Gastrocnemius medialis (tissue), 4 donors: ENCODE measurements around the gene CAMK4. TPM values are rescaled to one million over a fixed set of nuclear protein-coding genes. Genes with fewer than 3 reads are reported as not detected.

Experiments
- ATAC-seq, 2 donors: fragments of 150-250 bp; one replicate each; pipeline ENCODE4 v1.9.1; 2016
- DNase-seq, 2 donors: peaks; one replicate each; pipeline ENCODE4 v3.0.0-alpha.2; 2019
- H3K27ac ChIP-seq, 4 donors: fragments of 200-600 bp; sonication (generic); 1 replicate in 1 of 4; 2 replicates in 3 of 4; pipeline ENCODE4 v1.5.1; 2016 to 2018; ENCODE audit warnings: mild to moderate bottlenecking in 2 of 4, moderate library complexity in 1 of 4
- H3K27me3 ChIP-seq, 3 donors: fragments of 200-600 bp; sonication (generic) in 2 of 3; 1 replicate in 1 of 3; 2 replicates in 2 of 3; pipeline versions ENCODE4 v1.5.1 to v1.6.0; 2016 to 2019; ENCODE audit warnings: mild to moderate bottlenecking in 1 of 3, moderate library complexity in 1 of 3
- H3K36me3 ChIP-seq, 2 donors: fragments of 200-600 bp; sonication (generic) in 1 of 2; one replicate each; pipeline ENCODE4 v1.5.1; 2017 to 2018
- H3K4me1 ChIP-seq, 2 donors: fragments of 200-600 bp; sonication (generic) in 1 of 2; one replicate each; pipeline ENCODE4 v1.5.1; 2016 to 2017; ENCODE audit warnings: mild to moderate bottlenecking in 2 of 2
- H3K4me3 ChIP-seq, 4 donors: fragments of 200-600 bp; sonication (generic) in 3 of 4; 1 replicate in 1 of 4; 2 replicates in 3 of 4; pipeline ENCODE4 v1.5.1; 2016 to 2019; ENCODE audit warnings: mild to moderate bottlenecking in 2 of 4
- H3K9me3 ChIP-seq, 3 donors: fragments of 200-600 bp; sonication (generic) in 2 of 3; 1 replicate in 1 of 3; 2 replicates in 2 of 3; pipeline ENCODE4 v1.5.1; 2016 to 2019
- CTCF ChIP-seq, 5 experiments: fragments of 450-650 bp in 3 of 5; fragments of 200-600 bp in 2 of 5; sonication (generic) in 2 of 5; IDR thresholded peaks in 4 of 5; conservative IDR thresholded peaks in 1 of 5; 1 replicate in 4 of 5; 2 replicates in 1 of 5; pipeline ENCODE4 v1.5.1; 2016 to 2019; ENCODE audit warnings: antibody characterized with exemption in 5 of 5, mild to moderate bottlenecking in 3 of 5, moderate library complexity in 3 of 5
- POLR2A ChIP-seq, 2 donors: fragments of 450-650 bp; IDR thresholded peaks; one replicate each; pipeline ENCODE4 v1.6.1; 2017; ENCODE audit warnings: antibody characterized with exemption in 2 of 2, mild to moderate bottlenecking in 2 of 2, moderate library complexity in 2 of 2
- in situ Hi-C, 4 donors: fragments of 200-750 bp; cut with MboI; loops; one replicate each; pipeline versions ENCODE4 v1.15.0 to v1.8.0; 2017; ENCODE audit warnings: low sequenced_read_pairs in 4 of 4
- intact Hi-C: fragments of 100-400 bp; cut with DNase I; formaldehyde crosslinking; loops from one replicate; pipeline ENCODE4 v1.15.1; 2023; ENCODE audit warnings: low total_unique reads
- total RNA-seq, 4 donors: library from RNA; depleted of rRNA; stranded (reverse); fragments of >200 nt; gene quantifications; one replicate each; pipeline versions ENCODE4 v1.1.0 to v1.2.3, GENCODE V29; 2016

CAMK4 gene
- total RNA-seq, 4 donors from 2014 or later: 0.27 to 1.0 (median 0.72) TPM

GRCh38 chr5:111478266-111478665 is 254.1 kb downstream of the CAMK4 start:
- no peaks in the 10 kb centered on the region for H3K36me3 ChIP-seq
- in situ Hi-C loops (no loop called here), intact Hi-C loops (no loop called here)
- no peak overlapping the region for H3K27ac ChIP-seq
- no peaks in the 10 kb centered on the region for H3K9me3 ChIP-seq
- H3K4me1 ChIP-seq: no peaks in the 10 kb centered on the region
- no peak for ATAC-seq
- no peak overlapping the region for H3K4me3 ChIP-seq
- TF ChIP-seq CTCF (IDR thresholded peaks at IDR 0.05 in 4 of 5, conservative IDR thresholded peaks at IDR 0.05 in 1 of 5): no peak
- no peaks in the 10 kb centered on the region for H3K27me3 ChIP-seq
- no peak for DNase-seq

GRCh38 chr5:111478898-111479297 is 254.7 kb downstream of the CAMK4 start:
- in situ Hi-C loops: no loop called here
- TF ChIP-seq CTCF (IDR thresholded peaks at IDR 0.05 in 4 of 5, conservative IDR thresholded peaks at IDR 0.05 in 1 of 5) (no peak), POLR2A (IDR thresholded peaks at IDR 0.05) (no peak)

DNA sequence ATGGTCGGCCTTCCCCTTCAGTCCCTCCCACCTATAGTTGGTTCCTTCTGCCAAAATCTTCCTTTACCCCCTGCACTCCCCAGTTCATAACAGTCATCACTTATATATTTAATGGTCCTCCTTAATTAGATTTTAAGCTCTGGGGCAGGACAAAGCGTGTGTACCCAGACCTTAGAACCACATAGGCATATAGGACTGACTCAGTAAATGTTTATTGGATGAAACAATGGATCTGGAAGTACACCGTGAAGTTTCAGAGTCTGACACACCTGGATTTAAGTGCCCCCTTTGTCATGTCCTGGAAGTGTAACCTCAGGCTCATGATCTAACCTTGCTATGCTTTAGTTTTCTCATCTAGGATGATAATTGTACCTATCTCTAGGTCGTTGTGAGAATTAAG is 256.2 kb downstream of the CAMK4 start:
- Histone ChIP-seq H3K4me3 (no peak overlapping the region), H3K27me3 (no peaks in the 10 kb centered on the region), H3K4me1 (no peaks in the 10 kb centered on the region), H3K9me3 (no peaks in the 10 kb centered on the region), H3K36me3 (no peaks in the 10 kb centered on the region), H3K27ac (no peak overlapping the region)
- intact Hi-C loops (no loop called here), in situ Hi-C loops (no loop called here)
- TF ChIP-seq CTCF (IDR thresholded peaks at IDR 0.05 in 4 of 5, conservative IDR thresholded peaks at IDR 0.05 in 1 of 5): no peak
- TF ChIP-seq POLR2A (IDR thresholded peaks at IDR 0.05): no peak
- DNase-seq (no peak), ATAC-seq (no peak)

More at GRCh38 chr5:111478898-111479297, 254.7 kb downstream of the CAMK4 start:
- Histone ChIP-seq H3K4me1 (no peaks in the 10 kb centered on the region), H3K27ac (no peak overlapping the region), H3K27me3 (no peaks in the 10 kb centered on the region), H3K4me3 (no peak overlapping the region), H3K9me3 (no peaks in the 10 kb centered on the region), H3K36me3 (no peaks in the 10 kb centered on the region)
- intact Hi-C loops: no loop called here
- no peak for DNase-seq
- no peak for ATAC-seq

DNA sequence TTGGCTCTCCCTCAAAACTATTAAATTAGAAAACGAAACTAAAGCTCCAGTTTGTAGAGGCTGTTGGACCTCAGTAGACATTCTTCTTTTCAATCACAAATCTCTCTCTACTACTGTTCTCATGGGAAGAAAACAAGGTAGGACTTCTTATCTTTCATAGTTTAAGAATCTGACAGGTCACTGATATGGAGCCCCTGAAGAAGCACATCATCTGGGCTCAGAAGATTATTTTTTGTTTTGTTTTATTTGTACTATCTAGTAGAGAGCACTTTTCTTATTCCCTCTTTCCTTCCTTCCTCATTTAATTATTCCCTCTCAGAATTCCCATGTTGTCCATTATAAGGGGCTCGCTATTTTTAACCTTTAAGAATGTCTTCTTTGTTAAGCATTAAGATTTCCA is 261.9 kb downstream of the CAMK4 start:
- intact Hi-C loops (no loop called here), in situ Hi-C loops (no loop called here)
- TF ChIP-seq CTCF (IDR thresholded peaks at IDR 0.05 in 4 of 5, conservative IDR thresholded peaks at IDR 0.05 in 1 of 5) (no peak), POLR2A (IDR thresholded peaks at IDR 0.05) (no peak)
- Histone ChIP-seq H3K4me3 (no peak overlapping the region), H3K9me3 (no peaks in the 10 kb centered on the region), H3K27ac (no peak overlapping the region), H3K36me3 (no peaks in the 10 kb centered on the region), H3K27me3 (no peaks in the 10 kb centered on the region), H3K4me1 (no peaks in the 10 kb centered on the region)
- ATAC-seq (no peak), DNase-seq (no peak)

DNA sequence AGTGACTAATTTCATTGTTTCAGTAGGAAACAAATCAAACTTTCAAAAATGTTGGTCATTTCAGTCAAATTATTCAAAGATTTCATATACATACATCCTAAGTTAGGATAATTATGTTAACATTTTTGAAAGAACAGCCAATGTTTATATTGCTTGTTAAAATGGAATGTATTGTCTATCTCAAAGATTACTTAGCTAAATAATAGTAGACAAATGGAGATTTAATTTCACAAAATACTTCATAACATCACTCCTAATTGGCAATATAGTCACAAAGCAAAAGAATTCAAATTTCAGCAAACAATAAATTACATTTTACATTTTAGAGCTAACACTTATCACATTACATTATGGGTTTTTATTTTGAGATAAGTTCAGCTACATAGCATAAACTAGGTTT is 262.7 kb downstream of the CAMK4 start:
- no peaks in the 10 kb centered on the region for H3K9me3 ChIP-seq
- in situ Hi-C loops: no loop called here
- ATAC-seq (no peak), DNase-seq (no peak)
- TF ChIP-seq CTCF (IDR thresholded peaks at IDR 0.05 in 4 of 5, conservative IDR thresholded peaks at IDR 0.05 in 1 of 5): no peak
- no peak for TF ChIP-seq POLR2A (IDR thresholded peaks at IDR 0.05)
- intact Hi-C loops: no loop called here
- H3K27ac ChIP-seq: no peak overlapping the region
- no peaks in the 10 kb centered on the region for H3K4me1 ChIP-seq
- no peaks in the 10 kb centered on the region for H3K36me3 ChIP-seq
- H3K27me3 ChIP-seq: no peaks in the 10 kb centered on the region
- no peak overlapping the region for H3K4me3 ChIP-seq
